Activated CD8-positive, alpha-beta memory T cell treated with anti-CD3 and anti-CD28 coated beads, Interleukin-2, amount 50 U/mL, for 1 hour (primary cell): Measurements from ENCODE around the gene GJA1.
"Not testable (repeated sequence)": the region's sequence is repeated elsewhere in the genome, so short reads cannot be mapped to it uniquely, and the experiment has no call there.

Source experiments
- DNase-seq: peaks from one replicate; pipeline ENCODE4 v3.0.0-alpha.2; 2020; ENCODE audit errors: extremely low read depth

The GJA1 gene

DNA sequence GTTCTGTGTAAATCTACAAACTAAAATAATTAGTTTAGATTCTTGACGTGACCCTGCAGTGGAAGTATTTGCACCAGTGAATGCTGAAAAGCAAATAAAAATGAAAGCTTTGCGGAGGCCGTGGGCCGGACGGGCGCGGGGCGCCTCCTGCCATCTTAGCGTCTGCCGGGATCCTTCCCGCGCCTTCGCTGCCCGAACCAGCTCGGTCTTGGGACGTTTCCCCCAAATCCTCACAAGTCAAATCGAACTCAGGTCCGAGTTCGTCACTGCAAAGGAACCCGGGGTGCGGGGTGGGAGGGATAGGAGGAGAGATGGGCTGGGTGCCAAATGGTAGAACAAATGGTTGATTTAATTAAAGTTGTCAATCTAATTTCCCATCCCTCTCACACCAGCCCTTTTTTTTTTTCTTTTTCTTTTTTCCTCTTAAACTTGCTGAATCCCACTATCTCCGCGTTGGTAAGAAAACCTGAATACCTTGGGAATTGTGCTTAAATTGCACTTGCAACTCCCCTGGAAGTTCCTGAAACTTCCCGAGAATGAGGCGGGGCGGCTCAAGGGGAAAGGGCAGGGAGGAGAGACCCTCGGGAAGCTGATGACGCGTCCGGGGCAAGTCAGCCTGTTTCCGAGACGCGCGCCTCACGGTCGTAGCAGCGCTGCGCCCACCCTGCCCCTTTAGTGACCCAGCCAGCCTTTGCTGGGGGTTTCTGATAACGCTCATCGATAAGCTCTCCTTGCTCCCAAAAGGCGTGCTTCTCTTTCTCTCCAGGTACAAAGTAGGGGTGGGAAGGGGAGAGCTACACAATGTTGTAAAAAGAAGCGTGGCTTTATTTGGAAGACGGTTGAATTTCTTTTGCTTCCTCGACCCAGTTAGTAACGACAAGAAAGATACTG is 1.8 kb downstream of the GJA1 start:
- DNase-seq, result no peak

DNA sequence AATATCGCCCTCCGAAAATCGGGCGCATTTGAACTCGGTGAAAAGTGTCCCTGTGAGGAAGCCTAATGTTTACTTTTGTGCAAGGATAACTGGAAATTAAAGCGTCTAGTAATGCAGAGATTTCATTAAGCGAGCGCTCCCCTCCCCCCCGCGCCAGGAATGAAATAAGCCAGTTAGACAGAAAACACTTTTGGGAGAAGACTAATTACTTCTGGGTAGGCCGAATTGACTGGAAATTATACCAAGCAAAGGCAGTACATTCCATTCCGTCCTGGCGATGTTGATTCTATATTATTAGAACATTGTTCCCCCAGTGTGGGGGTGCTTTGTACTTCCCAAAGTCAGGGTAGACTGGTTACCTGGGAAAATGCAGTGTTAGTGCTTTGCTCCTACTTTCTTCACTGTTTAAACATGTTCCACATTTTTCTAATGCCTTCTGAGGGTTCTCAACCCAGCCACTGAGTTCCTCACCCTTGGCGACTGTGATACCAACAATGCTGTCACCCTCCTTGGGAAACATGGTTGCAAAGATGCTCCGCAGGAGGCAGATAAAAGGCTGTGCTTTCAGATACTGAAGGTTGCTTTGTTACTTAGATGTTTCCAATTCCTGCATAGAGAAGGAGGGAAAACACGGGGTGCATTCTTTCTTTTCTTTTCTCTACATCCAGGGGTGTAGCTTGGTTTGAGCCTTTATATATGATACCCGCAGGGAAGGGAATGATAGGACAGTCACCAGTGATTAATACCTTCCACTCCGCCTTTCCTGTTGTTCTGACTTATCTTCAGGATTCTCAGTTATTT is 2.6 kb downstream of the GJA1 start:
- no peak for DNase-seq

DNA sequence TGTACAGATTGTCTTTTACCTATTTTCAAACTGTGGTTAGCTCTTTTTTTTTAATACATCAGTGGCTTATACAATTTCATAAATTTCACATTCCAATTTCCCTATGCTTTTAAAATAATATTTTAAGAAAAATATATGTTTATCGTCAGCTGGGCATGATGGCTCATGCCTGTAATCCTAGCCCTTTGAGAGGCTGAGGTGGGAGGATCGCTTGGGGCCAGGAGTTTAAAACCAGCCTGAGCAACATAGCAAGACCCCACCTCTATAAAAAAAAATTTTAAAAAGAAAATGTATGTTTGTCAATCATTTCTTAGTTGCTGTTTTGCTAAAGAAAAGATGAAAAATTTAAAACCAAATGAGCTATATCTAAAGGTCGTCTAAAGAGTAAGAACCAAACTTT is 3.4 kb downstream of the GJA1 start:
- no peak for DNase-seq

DNA sequence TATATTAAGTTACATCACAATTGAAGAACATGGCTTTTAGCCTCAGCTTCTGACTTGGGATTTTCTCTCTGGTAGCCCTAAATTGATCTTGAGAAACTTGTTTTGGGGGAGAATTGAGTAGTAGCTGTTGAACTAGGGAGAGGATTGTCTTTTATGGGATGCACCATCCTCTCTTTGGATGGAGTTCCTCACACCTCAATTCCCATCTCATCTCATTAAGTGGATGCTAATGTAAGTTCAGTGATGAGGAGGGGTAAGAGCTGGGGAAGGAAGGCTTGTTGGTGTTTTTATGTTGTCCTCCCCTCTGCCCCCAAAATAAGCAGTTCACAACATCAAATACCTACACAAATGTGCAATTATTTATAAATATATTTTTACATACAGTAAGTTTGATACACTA is 4.0 kb downstream of the GJA1 start:
- DNase-seq, result no peak

DNA sequence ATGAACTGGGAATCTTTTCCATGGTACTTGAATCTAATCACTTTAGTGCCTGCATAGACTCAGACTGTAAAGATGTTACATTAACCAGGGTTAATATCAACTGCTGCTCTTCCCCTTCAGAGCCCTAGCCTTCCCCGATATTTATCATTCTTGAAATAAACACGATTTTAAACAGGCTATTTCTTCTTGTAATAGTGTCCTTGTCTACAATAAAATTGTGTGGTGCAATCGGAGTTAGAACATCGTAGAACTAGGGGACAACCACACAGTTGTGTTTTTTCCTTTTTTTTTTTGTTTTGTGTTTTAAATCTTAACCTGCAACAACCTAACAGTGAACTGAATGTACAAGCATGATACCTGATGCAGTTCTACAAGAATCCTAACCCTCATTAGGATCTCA is 4.5 kb downstream of the GJA1 start:
- DNase-seq, result no peak

DNA sequence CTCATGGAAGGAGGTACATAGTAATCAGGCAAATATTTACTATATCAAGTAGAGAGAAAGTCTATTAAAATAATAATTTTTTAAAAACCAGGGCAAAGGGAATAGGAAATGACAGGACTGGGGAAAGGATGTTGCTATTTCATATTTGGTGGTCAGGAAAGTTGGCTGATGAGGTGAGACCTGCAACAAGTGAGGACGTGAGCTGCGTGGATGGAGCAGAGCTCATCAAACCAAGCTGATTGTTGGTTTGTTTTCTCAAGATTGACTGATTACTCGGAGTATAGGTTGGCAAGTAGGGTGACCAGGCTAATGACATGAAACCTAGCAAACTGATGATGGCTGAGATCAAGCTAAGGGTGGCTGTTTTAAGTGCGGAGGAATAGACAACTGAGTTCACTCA is 6.0 kb downstream of the GJA1 start:
- DNase-seq, result no peak

DNA sequence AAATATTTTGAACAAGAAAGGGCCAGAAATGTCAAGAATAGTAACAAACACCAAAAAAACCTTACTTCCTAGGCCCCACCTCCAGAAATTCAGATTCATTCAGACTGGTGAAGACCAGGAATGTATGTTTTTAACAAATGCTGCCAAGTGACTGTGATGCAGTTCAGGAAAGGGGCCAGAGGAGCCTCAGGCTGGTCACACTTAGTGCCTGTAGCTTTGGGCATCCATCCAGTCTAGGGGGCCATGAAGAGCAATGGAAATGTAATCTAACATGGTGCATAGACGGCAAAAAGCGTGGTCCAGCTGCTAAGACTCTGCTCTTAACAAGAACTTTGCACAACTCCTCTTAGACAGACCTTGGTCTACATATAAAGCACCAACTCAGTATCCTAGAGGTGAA is 7.1 kb downstream of the GJA1 start:
- no peak for DNase-seq

DNA sequence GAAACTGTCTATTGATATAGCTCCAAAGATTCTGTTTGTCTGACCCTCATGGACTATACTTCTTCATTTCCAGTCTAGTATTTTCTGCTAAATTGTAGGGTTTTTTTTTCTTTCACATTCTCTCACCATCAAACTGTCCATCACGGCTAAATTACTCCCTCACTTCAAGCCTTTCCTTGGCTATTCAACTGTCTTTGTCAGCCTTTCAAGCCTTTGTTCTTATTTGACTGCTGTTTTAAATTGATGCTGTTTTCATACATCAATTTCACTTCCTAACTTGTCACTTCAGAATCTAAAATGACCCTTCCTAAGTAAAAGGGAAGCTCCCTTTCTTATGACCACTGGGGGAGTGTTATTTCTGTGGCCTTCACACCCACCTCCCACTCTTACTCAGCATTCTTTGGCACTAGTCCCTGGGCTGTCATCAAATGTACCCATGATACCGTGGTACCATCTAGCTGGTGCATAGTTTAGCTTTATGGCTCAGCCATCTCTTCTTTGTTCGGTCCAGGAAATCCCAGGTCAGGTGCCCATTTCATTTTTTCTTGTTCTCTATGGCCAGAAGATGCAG is 8.6 kb downstream of the GJA1 start:
- no peak for DNase-seq

DNA sequence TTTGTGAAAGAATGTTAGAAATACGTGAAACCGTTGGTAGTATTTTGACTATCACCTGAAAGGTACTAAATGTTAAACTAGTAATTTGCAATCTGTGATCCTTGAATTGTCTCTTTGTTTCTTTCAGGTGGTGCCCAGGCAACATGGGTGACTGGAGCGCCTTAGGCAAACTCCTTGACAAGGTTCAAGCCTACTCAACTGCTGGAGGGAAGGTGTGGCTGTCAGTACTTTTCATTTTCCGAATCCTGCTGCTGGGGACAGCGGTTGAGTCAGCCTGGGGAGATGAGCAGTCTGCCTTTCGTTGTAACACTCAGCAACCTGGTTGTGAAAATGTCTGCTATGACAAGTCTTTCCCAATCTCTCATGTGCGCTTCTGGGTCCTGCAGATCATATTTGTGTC is 11.3 kb downstream of the GJA1 start:
- not testable (repeated sequence) for DNase-seq

DNA sequence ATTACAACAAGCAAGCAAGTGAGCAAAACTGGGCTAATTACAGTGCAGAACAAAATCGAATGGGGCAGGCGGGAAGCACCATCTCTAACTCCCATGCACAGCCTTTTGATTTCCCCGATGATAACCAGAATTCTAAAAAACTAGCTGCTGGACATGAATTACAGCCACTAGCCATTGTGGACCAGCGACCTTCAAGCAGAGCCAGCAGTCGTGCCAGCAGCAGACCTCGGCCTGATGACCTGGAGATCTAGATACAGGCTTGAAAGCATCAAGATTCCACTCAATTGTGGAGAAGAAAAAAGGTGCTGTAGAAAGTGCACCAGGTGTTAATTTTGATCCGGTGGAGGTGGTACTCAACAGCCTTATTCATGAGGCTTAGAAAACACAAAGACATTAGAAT is 12.3 kb downstream of the GJA1 start:
- not testable (repeated sequence) for DNase-seq

DNA sequence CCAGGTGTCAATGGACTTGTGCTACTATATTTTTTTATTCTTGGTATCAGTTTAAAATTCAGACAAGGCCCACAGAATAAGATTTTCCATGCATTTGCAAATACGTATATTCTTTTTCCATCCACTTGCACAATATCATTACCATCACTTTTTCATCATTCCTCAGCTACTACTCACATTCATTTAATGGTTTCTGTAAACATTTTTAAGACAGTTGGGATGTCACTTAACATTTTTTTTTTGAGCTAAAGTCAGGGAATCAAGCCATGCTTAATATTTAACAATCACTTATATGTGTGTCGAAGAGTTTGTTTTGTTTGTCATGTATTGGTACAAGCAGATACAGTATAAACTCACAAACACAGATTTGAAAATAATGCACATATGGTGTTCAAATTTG is 13.1 kb downstream of the GJA1 start:
- not testable (repeated sequence) for DNase-seq

DNA sequence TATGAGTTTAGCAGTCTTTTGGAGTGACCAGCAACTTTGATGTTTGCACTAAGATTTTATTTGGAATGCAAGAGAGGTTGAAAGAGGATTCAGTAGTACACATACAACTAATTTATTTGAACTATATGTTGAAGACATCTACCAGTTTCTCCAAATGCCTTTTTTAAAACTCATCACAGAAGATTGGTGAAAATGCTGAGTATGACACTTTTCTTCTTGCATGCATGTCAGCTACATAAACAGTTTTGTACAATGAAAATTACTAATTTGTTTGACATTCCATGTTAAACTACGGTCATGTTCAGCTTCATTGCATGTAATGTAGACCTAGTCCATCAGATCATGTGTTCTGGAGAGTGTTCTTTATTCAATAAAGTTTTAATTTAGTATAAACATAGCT is 13.9 kb downstream of the GJA1 start:
- no peak for DNase-seq

DNA sequence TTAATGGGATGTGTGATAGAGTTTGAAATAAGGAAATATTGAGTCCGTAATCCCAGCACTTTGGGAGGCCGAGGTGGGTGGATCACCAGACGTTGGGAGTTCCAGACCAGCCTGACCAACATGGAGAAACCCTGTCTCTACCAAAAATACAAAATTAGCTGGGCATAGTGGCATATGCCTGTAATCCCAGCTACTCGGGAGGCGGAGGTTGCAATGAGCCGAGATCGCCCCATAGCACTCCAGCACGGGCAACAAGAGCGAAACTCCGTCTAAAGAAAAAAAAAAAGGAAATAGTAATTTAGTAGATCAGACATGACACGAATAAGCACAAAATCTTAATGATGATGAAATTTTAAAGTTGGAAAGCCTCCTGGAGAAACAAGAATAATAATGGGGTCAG is 14.8 kb downstream of the GJA1 start:
- no peak for DNase-seq

DNA sequence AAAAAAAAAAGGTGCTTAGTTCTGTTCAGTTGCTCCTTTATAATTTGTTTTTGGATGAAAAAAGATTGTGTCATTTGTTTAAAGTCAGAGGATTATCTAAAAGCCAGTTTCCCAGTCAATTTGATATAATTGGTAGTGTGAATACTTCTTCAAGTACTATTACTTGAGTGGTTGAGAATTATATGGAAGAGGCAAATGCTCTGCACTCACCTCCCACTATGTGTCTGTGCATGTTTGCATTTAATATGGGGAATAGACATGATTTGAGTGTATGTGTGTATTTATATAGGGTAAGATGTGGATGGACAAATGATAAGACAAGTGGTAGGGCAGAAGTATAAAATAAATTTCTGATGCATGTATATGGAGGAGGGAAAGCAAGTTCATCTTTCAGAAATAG is 15.8 kb downstream of the GJA1 start:
- no peak for DNase-seq

DNA sequence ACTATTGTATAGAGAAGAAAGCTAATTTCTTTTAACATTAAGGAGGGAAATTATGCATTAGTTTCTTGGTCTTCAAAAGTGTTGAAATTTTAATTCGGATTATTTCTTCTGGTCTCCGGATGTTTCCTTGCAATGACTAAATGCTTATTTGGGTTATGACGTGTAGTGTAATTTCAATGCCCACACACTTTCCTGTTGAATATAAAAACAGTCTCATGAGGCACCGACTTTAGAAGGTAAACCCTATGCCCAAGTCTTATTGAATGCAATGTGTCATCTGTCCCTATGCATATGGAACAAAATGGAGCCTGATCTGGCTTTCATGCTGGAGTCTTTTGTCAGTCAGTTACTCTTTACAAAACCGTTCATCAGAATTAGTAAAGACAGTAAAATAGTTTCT is 17.7 kb downstream of the GJA1 start:
- DNase-seq, result no peak

DNA sequence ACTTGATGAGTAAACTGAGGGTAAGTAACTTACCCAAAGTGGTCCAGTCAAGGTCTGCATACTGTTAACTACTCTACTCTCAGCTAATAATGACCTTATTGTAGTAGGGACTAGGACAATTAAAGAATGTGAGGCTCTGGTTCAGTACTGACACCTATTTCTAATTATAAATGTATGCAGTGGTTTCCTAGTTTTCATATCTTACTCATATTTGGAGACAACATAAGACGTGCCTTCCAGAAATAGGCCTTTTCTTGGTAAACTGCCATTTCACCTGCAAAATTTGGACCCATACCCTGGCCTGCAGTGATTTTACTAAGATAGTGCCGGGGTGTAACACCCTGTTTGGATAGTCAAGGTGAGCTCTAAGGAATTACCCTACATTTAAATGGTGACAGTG is 24.7 kb downstream of the GJA1 start:
- no peak for DNase-seq

DNA sequence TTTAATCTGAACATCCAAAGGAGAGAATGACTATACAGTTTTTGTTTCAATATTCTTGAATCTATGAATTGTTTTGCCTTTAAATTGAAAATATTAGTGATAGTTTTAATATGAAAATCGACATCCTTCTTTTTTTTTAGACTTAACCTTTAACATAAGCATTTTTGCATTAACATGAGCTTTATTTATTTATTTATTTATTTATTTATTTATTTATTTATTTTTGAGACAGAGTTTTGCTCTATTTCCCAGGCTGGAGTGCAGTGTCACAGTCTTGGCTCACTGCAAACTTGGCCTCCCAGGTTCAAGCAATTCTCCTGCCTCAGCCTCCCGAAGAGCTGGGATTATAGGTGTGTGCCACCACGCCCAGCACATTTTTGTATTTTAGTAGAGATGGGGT is 27.6 kb downstream of the GJA1 start:
- no peak for DNase-seq

DNA sequence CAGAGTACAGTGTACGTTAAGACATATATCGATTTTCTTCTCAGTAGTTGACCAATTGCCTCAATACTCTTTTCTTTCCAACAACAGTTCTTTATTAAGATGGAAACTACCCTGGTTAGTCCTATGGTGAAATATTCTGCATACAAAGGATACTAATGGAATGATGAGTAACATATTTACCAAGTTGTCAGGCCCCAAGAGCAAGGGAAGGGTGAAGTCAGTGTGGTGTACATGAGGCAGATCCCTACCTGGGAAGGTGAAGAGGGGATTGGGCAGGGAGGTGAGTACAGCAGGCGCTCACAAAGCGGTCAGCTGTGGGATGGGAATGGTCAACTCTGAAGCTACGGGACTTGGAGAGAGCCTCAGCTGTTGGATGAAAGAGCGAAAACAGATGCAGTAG is 29.7 kb downstream of the GJA1 start:
- no peak for DNase-seq

DNA sequence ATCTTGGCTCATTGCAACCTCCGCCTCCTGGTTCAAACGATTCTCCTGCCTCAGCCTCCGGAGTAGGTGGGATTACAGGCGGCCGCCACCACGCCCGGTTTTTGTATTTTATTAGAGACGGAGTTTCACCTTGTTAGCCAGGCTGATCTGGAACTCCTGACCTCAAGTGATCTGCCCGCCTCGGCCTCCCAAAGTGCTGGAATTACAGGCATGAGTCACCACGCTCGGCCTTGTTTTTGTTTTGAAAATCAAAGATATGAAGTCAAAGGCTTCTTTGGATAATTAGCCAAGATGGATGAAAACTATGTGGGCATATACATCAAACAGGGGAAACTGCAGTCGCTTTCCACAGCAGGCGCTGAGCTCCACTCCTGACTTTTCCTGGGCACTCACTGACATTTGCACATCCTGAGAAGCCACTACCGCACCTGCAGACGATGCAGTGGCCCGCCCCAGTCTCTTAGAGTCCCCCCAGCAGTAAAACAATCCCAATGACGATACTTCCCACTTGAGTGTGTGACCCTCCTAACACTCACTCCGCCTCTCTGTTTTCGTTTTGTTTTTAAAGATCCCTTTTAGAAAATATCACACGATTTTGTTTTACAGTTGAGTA is 44.1 kb downstream of the GJA1 start:
- no peak for DNase-seq

DNA sequence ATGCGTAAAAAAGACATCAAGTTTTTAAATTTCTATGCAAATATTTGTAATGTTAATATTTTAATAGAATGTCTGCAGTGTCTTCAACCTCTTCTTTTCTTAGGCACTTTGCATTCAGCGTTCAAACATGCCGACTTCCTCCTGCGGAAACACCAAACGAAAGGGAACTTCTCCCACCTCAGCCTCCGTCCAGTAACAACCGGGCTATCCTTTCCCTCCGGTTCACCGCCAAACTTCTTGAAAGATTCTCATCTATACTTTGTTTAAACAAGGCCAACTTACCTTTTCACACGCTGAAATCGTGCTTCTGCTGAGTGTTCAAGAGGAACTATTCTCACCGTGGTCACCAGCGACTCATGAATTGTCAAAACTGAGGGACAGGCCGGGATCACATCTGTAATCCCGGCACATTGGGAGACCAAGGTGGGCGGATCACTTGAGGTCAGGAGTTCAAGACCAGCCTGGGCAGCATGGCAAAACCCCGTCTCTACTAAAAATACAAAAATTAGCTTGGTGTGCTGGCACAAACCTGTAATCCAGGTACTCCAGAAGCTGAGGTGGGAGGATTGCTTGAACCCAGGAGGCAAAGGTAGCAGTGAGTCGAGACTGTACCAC is 44.8 kb downstream of the GJA1 start:
- no peak for DNase-seq

DNA sequence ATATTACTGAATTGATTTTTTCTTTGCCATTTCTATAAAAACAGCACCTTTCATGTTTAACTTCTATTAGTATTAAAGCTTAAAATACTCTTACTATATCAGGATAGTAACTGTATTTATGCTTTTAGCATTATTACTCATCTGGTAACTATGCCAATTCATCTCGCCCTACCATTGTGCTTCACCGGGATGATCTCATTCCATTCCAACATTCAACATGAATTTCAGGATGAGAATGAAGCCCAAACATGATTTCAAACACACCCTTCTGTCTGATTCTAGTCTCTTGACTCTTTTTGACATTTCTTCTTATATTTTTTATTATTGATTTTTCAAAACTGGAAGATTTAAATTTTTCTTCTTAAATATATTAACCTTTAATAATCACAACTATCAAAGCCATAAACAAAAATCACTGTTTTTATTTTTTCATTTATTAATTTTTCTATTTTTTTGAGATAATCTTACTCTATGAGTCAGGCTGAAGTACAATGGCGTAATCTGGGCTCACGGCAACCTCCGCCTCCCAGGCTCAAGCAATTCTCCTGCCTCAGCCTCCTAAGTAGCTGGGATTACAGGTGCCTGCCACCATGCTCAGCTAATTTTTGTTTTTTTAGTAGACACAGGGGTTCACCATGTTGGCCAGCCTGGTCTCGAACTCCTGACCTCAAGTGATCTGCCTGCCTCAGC is 46.7 kb downstream of the GJA1 start:
- no peak for DNase-seq
